ENCODE measurements around the gene NUDT15.

- TF ChIP-seq CTCF (conservative IDR thresholded peaks at IDR 0.05) (peak; percentile 94), ZFX (IDR thresholded peaks at IDR 0.05) (no peak)
Measured at GRCh38 chr13:48037346-48038173, at the start of gene NUDT15.

Measured in C4-2B (cell line).